Measurements from ENCODE around the gene GRK2. TPM values are rescaled to one million over a fixed set of nuclear protein-coding genes. Genes with fewer than 3 reads are reported as not detected.

GRK2 gene
- total and polyA plus RNA-seq, 11 donors: 40.1 to 107 (median 50.1) TPM

- no peak for ATAC-seq
- 81 to 87% (median 83%) methylated on average over 6 of the region's 6 CpGs for WGBS, 4 donors
- TF ChIP-seq POLR2A (IDR thresholded peaks at IDR 0.05) (no peak), CTCF (IDR thresholded peaks at IDR 0.05) (no peak)
Observed at GRCh38 chr11:67321313-67321871, 55.1 kb downstream of the GRK2 start.

GRCh38 chr11:67322049-67322448 is 55.8 kb downstream of the GRK2 start:
- intact Hi-C loops (cut with DNase I): no loop called here
- no peak for ATAC-seq
- H3K36me3 ChIP-seq: peaks cover 0 to 5% (median 0%) of the 10 kb centered on the region in 9 donors
- WGBS, 4 donors: 90 to 96% (median 93%) methylated on average over 3 of the region's 3 CpGs
- no peaks in the 10 kb centered on the region for H3K27me3 ChIP-seq
- H3K9me3 ChIP-seq: no peaks in the 10 kb centered on the region
- peaks cover 0 to 15% (median 8%) of the 10 kb centered on the region in 12 donors for H3K4me1 ChIP-seq
- TF ChIP-seq POLR2A (IDR thresholded peaks at IDR 0.05) (no peak), CTCF (IDR thresholded peaks at IDR 0.05) (no peak)
- DNase-seq: no peak
- no peak overlapping the region for H3K27ac ChIP-seq
- H3K4me3 ChIP-seq: no peak overlapping the region

More at GRCh38 chr11:67321313-67321871, 55.1 kb downstream of the GRK2 start:
- Histone ChIP-seq H3K27me3 (no peaks in the 10 kb centered on the region), H3K4me1 (peaks cover 0 to 21% (median 11%) of the 10 kb centered on the region in 12 donors), H3K9me3 (no peaks in the 10 kb centered on the region), H3K36me3 (peaks cover 0 to 5% (median 0%) of the 10 kb centered on the region in 9 donors), H3K4me3 (no peak overlapping the region), H3K27ac (no peak overlapping the region)
- no peak for DNase-seq
- intact Hi-C loops (cut with DNase I): no loop called here

- peaks cover 0 to 5% (median 0%) of the 10 kb centered on the region in 9 donors for H3K36me3 ChIP-seq
- 83 to 90% (median 87%) methylated on average over 7 of the region's 7 CpGs for WGBS, 4 donors
- intact Hi-C loops (cut with DNase I): no loop called here
- H3K9me3 ChIP-seq: no peaks in the 10 kb centered on the region
- H3K4me1 ChIP-seq: peaks cover 0 to 8% (median 3%) of the 10 kb centered on the region in 12 donors
- H3K27me3 ChIP-seq: no peaks in the 10 kb centered on the region
- ATAC-seq: no peak
- TF ChIP-seq POLR2A (IDR thresholded peaks at IDR 0.05) (no peak), CTCF (IDR thresholded peaks at IDR 0.05) (no peak)
- DNase-seq: no peak
- H3K4me3 ChIP-seq: no peak overlapping the region
- H3K27ac ChIP-seq: no peak overlapping the region
Observed at GRCh38 chr11:67323526-67323925, 57.3 kb downstream of the GRK2 start.

- DNase-seq (no peak), ATAC-seq (no peak)
- no peaks in the 10 kb centered on the region for H3K27me3 ChIP-seq
- TF ChIP-seq POLR2A (IDR thresholded peaks at IDR 0.05): no peak
- no peak for TF ChIP-seq CTCF (IDR thresholded peaks at IDR 0.05)
- WGBS, 4 donors: 84 to 89% (median 87%) methylated on average over 6 of the region's 6 CpGs
- intact Hi-C loops (cut with DNase I): no loop called here
- H3K4me1 ChIP-seq: no peaks in the 10 kb centered on the region
- H3K4me3 ChIP-seq: no peak overlapping the region
- H3K9me3 ChIP-seq: peaks cover 0 to 1% (median 0%) of the 10 kb centered on the region in 12 donors
- peaks cover 0 to 5% (median 0%) of the 10 kb centered on the region in 9 donors for H3K36me3 ChIP-seq
- no peak overlapping the region for H3K27ac ChIP-seq
Observed at GRCh38 chr11:67332081-67332691, 65.9 kb downstream of the GRK2 start.

Other genes with a start within 250 kb of the GRK2 start
- 1 to 10 TPM in 1 of 9 donors, under 1 TPM in 6, not detected in 2; 0.25 to 2.2 (median 0.40) TPM for gene SYT12, start 243.3 kb upstream of the GRK2 start, total RNA-seq
- under 1 TPM; 0.04 to 0.82 TPM for gene SYT12, start 243.3 kb upstream of the GRK2 start, polyA plus RNA-seq
- 100 to 1,000 TPM in 1 of 9 donors, 10 to 100 TPM in 8; 17.1 to 149 (median 36.8) TPM for gene RHOD, start 209.6 kb upstream of the GRK2 start, total RNA-seq
- gene RHOD, start 209.6 kb upstream of the GRK2 start, polyA plus RNA-seq: 10 to 100 TPM; 79.2 to 86.2 TPM
- 10 to 100 TPM; 26.7 to 66.4 (median 38.6) TPM for gene KDM2A, start 147.2 kb upstream of the GRK2 start, total RNA-seq
- 10 to 100 TPM; 23.4 to 33.5 TPM for gene KDM2A, start 147.2 kb upstream of the GRK2 start, polyA plus RNA-seq
- gene ANKRD13D, start 22.8 kb downstream of the GRK2 start, total RNA-seq: 10 to 100 TPM in 6 of 9 donors, 1 to 10 TPM in 3; 7.6 to 43.6 (median 12.8) TPM
- 10 to 100 TPM; 12.3 to 17.6 TPM for gene ANKRD13D, start 22.8 kb downstream of the GRK2 start, polyA plus RNA-seq
- 10 to 100 TPM; 10.8 to 23.9 (median 16.8) TPM for gene SSH3, start 37.1 kb downstream of the GRK2 start, total RNA-seq
- gene SSH3, start 37.1 kb downstream of the GRK2 start, polyA plus RNA-seq: 1 to 10 TPM; 8.1 to 9.4 TPM
- 100 to 1,000 TPM in 1 of 9 donors, 10 to 100 TPM in 8; 36.0 to 131 (median 57.1) TPM for gene POLD4, start 87.1 kb downstream of the GRK2 start, total RNA-seq
- 100 to 1,000 TPM in 1 of 2 donors, 10 to 100 TPM in 1; 83.0 to 164 TPM for gene POLD4, start 87.1 kb downstream of the GRK2 start, polyA plus RNA-seq
- gene CLCF1, start 107.1 kb downstream of the GRK2 start, total RNA-seq: 1 to 10 TPM in 5 of 9 donors, under 1 TPM in 4; 0.25 to 6.1 (median 1.7) TPM
- 10 to 100 TPM in 1 of 2 donors, under 1 TPM in 1; 0.99 to 17.1 TPM for gene CLCF1, start 107.1 kb downstream of the GRK2 start, polyA plus RNA-seq
- gene RAD9A, start 125.5 kb downstream of the GRK2 start, total RNA-seq: 1 to 10 TPM; 3.5 to 9.1 (median 5.8) TPM
- 1 to 10 TPM; 7.6 to 8.0 TPM for gene RAD9A, start 125.5 kb downstream of the GRK2 start, polyA plus RNA-seq
- gene PPP1CA, start 135.4 kb downstream of the GRK2 start, total RNA-seq: 100 to 1,000 TPM in 7 of 9 donors, 10 to 100 TPM in 2; 90.3 to 151 (median 105) TPM
- 100 to 1,000 TPM in 1 of 2 donors, 10 to 100 TPM in 1; 94.4 to 207 TPM for gene PPP1CA, start 135.4 kb downstream of the GRK2 start, polyA plus RNA-seq
- gene TBC1D10C, start 137.6 kb downstream of the GRK2 start, total RNA-seq: 10 to 100 TPM in 1 of 9 donors, 1 to 10 TPM in 4, under 1 TPM in 4; 0.14 to 14.2 (median 1.6) TPM
- under 1 TPM; 0.61 to 0.88 TPM for gene TBC1D10C, start 137.6 kb downstream of the GRK2 start, polyA plus RNA-seq
- gene CARNS1, start 149.2 kb downstream of the GRK2 start, total RNA-seq: 10 to 100 TPM in 5 of 9 donors, 1 to 10 TPM in 4; 3.5 to 33.6 (median 11.8) TPM
- 1 to 10 TPM in 1 of 2 donors, under 1 TPM in 1; 0.89 to 6.2 TPM for gene CARNS1, start 149.2 kb downstream of the GRK2 start, polyA plus RNA-seq
- gene RPS6KB2, start 162.0 kb downstream of the GRK2 start, total RNA-seq: 10 to 100 TPM; 19.3 to 32.8 (median 25.2) TPM
- 10 to 100 TPM; 33.3 to 36.0 TPM for gene RPS6KB2, start 162.0 kb downstream of the GRK2 start, polyA plus RNA-seq
- 10 to 100 TPM in 1 of 9 donors, 1 to 10 TPM in 4, under 1 TPM in 4; 0.50 to 11.0 (median 1.3) TPM for gene PTPRCAP, start 171.2 kb downstream of the GRK2 start, total RNA-seq
- gene PTPRCAP, start 171.2 kb downstream of the GRK2 start, polyA plus RNA-seq: 1 to 10 TPM; 1.1 to 1.4 TPM
- 10 to 100 TPM; 14.6 to 53.3 (median 21.2) TPM for gene CORO1B, start 177.0 kb downstream of the GRK2 start, total RNA-seq
- 10 to 100 TPM; 17.1 to 37.0 TPM for gene CORO1B, start 177.0 kb downstream of the GRK2 start, polyA plus RNA-seq
- not detected for gene GPR152, start 186.3 kb downstream of the GRK2 start, total RNA-seq
- not detected for gene GPR152, start 186.3 kb downstream of the GRK2 start, polyA plus RNA-seq
- 1 to 10 TPM in 3 of 9 donors, under 1 TPM in 5, not detected in 1; 0.25 to 4.2 (median 0.61) TPM for gene CABP4, start 188.9 kb downstream of the GRK2 start, total RNA-seq
- gene CABP4, start 188.9 kb downstream of the GRK2 start, polyA plus RNA-seq: under 1 TPM; 0.44 to 0.57 TPM
- gene TMEM134, start 202.8 kb downstream of the GRK2 start, total RNA-seq: 100 to 1,000 TPM in 2 of 9 donors, 10 to 100 TPM in 7; 67.0 to 146 (median 77.2) TPM
- gene TMEM134, start 202.8 kb downstream of the GRK2 start, polyA plus RNA-seq: 10 to 100 TPM; 83.6 to 86.8 TPM
- 10 to 100 TPM; 41.7 to 69.2 (median 53.0) TPM for gene AIP, start 216.6 kb downstream of the GRK2 start, total RNA-seq
- 10 to 100 TPM; 73.1 to 96.4 TPM for gene AIP, start 216.6 kb downstream of the GRK2 start, polyA plus RNA-seq
- gene PITPNM1, start 238.9 kb downstream of the GRK2 start, total RNA-seq: 10 to 100 TPM; 24.9 to 69.1 (median 34.3) TPM
- 10 to 100 TPM; 24.2 to 59.9 TPM for gene PITPNM1, start 238.9 kb downstream of the GRK2 start, polyA plus RNA-seq
- gene CDK2AP2, start 241.7 kb downstream of the GRK2 start, total RNA-seq: 100 to 1,000 TPM in 2 of 9 donors, 10 to 100 TPM in 7; 37.0 to 123 (median 59.3) TPM
- 100 to 1,000 TPM in 1 of 2 donors, 10 to 100 TPM in 1; 82.7 to 461 TPM for gene CDK2AP2, start 241.7 kb downstream of the GRK2 start, polyA plus RNA-seq

Measured in heart left ventricle (tissue), 16 donors.